NB4 (cell line): ENCODE data around the gene RELL1.

Experiments used
- POLR2A ChIP-seq: IDR thresholded peaks from 2 replicates; pipeline ENCODE4 v1.6.1; 2011; ENCODE audit warnings: mild to moderate bottlenecking; ENCODE audit not compliant: insufficient read length; ENCODE audit errors: extremely low read depth
- TF ChIP-seq, protein P1 (sequence below): IDR thresholded peaks from 2 replicates; pipeline ENCODE4 v1.6.1; 2011; ENCODE audit warnings: low read depth, low read length

DNA sequence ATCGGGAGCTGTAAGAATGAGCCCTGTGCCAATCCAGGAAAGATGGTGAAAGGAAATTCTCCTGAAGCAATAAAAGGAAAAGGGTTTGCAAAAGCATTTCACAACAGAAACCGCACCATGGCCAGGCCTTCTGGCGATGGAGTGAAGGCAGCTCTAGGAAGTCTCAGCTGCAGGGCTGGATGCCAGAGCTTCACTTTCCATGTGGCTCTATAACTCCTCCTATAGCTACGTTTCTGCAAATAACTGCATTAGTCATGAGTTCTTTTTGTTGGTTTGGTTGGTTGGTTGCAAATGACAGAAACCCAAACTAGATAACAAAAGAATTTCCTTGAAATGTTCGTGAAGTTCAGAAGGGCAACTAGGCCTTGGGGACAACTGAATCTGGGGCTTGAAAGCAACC lies 84.6 kb downstream of the RELL1 start:
- no peak for TF ChIP-seq POLR2A
- TF ChIP-seq, protein P1, sequence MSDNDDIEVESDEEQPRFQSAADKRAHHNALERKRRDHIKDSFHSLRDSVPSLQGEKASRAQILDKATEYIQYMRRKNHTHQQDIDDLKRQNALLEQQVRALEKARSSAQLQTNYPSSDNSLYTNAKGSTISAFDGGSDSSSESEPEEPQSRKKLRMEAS, result no peak; the same call in 1 of the 2 replicates
